Middle frontal gyrus (tissue), 1 donor: Measurements from ENCODE around the gene PHF1.
A peak's percentile ranks its signal among the peaks of the same experiment; 100 is the strongest.

Experiments used
- DNase-seq: peaks from one replicate; pipeline ENCODE4 v3.0.0-alpha.2; 2015; ENCODE audit warnings: low spot score; ENCODE audit errors: extremely low spot score

The PHF1 gene

GRCh38 chr6:33453393-33454008 lies 42.7 kb downstream of the PHF1 start:
- no peak for DNase-seq

GRCh38 chr6:33454009-33454946 lies 43.5 kb downstream of the PHF1 start, which contains the start of gene ZBTB9:
Gene ZBTB9 (plus strand): TSS chr6:33454576. CDS start chr6:33455101, 525 bp downstream.
- DNase-seq: peak; percentile 94

- DNase-seq: no peak
These were observed 44.2 kb downstream of the PHF1 start for GRCh38 chr6:33455051-33455450.

GRCh38 chr6:33456156-33456555 lies 45.3 kb downstream of the PHF1 start:
- no peak for DNase-seq

- no peak for DNase-seq
These were observed 47.9 kb downstream of the PHF1 start for GRCh38 chr6:33458676-33459075.

GRCh38 chr6:33459226-33459625 lies 48.4 kb downstream of the PHF1 start:
- no peak for DNase-seq
